Immature natural killer cell (primary cell): ENCODE measurements around the gene NDUFB7. TPM values are rescaled to one million over a fixed set of nuclear protein-coding genes. Genes with fewer than 3 reads are reported as not detected.
"Not testable (repeated sequence)": the region's sequence is repeated elsewhere in the genome, so short reads cannot be mapped to it uniquely, and the experiment has no call there.

Experiments used
- DNase-seq, 3 donors: peaks; one replicate each; pipeline ENCODE4 v3.0.0; 2022; ENCODE audit warnings: mixed read lengths in 1 of 3
- H3K27ac Mint-ChIP-seq, 6 donors: one replicate each; pipeline ENCODE4 v1.8.0; 2020; ENCODE audit warnings: mixed read lengths in 6 of 6, mild to moderate bottlenecking in 5 of 6, inconsistent platforms in 4 of 6, moderate library complexity in 3 of 6
- H3K27me3 Mint-ChIP-seq, 3 donors: one replicate each; pipeline ENCODE4 v1.8.0; 2020 to 2021; ENCODE audit warnings: low read depth in 3 of 3, mild to moderate bottlenecking in 3 of 3, mixed read lengths in 3 of 3, moderate library complexity in 3 of 3, inconsistent platforms in 1 of 3
- H3K36me3 Mint-ChIP-seq, 3 donors: one replicate each; pipeline ENCODE4 v1.8.0; 2020; ENCODE audit warnings: mixed read lengths in 3 of 3, inconsistent platforms in 2 of 3, mild to moderate bottlenecking in 2 of 3
- H3K4me1 Mint-ChIP-seq, 2 donors: one replicate each; pipeline ENCODE4 v1.8.0; 2020; ENCODE audit warnings: inconsistent platforms in 2 of 2, mild to moderate bottlenecking in 2 of 2, mixed read lengths in 2 of 2, moderate library complexity in 1 of 2
- H3K4me3 Mint-ChIP-seq, 5 donors: one replicate each; pipeline ENCODE4 v1.8.0; 2020; ENCODE audit warnings: mild to moderate bottlenecking in 5 of 5, mixed read lengths in 5 of 5, inconsistent platforms in 3 of 5, moderate library complexity in 3 of 5
- H3K9me3 Mint-ChIP-seq, 6 donors: one replicate each; pipeline ENCODE4 v1.8.0; 2020; ENCODE audit warnings: mild to moderate bottlenecking in 6 of 6, mixed read lengths in 6 of 6, inconsistent platforms in 4 of 6, moderate library complexity in 3 of 6
- polyA plus RNA-seq, 3 donors: library from polyadenylated mRNA; unstranded; fragments of 300-500 nt; fragmentation: Illumina TruSeq; gene quantifications; one replicate each; pipeline ENCODE4 v1.2.3, GENCODE V29; 2021

The NDUFB7 gene
- polyA plus RNA-seq, 3 donors from 2014 or later: 400 to 782 (median 502) TPM

DNA sequence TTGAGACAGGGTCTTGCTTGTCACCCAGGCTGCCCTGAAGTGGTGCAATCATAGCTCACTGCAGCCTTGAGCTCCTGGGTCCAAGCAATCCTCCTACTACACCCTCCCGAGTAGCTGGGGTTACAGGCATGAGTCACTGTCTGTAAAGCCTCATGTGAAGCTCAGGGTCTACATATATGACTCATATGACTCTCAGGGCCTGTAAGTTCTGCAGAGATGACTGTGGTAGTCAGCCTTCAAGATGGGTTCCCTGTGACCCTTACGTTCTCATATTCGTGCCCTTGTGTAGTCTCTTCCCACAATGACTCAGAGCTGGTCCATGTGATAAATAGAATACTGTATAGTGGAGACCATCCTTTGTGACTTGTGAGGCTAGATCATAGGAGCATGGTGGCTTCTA, 13.3 kb upstream of the NDUFB7 start:
- not testable (repeated sequence) for DNase-seq, H3K27me3 Mint-ChIP-seq, H3K27ac Mint-ChIP-seq, H3K4me3 Mint-ChIP-seq, H3K9me3 Mint-ChIP-seq, H3K4me1 Mint-ChIP-seq, H3K36me3 Mint-ChIP-seq

DNA sequence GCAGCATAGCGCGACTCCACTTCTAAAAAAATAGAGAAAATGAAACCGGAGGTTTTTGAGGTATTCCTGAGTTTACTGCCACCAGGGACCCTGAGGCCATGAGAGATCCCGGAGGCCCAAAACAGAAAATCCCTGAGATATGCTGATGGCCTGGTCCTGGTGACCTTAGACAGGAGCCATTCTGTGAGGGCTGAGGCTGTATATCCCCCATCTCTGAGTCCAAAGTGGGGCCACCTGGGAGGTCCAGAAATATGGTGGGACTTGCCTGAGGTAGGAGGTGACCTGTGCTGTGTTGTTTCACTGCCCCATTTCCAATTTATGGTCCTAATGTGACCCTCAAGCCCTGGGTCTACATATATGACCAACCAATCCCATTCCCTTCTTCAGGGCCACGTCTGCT, 12.5 kb upstream of the NDUFB7 start:
- not testable (repeated sequence) for H3K4me3 Mint-ChIP-seq, H3K36me3 Mint-ChIP-seq

GRCh38 chr19:14582894-14583340, 11.1 kb upstream of the NDUFB7 start, which contains the start of gene CLEC17A:
Gene CLEC17A (plus strand): TSS chr19:14583084. CDS start chr19:14583161, 77 bp downstream.
- no peak for DNase-seq
- H3K27ac Mint-ChIP-seq: peak within 1 kb of the TSS in 1 of 6 donors; percentile 46

More for the DNA sequence above, 12.5 kb upstream of the NDUFB7 start:
- not testable (repeated sequence) for H3K27me3 Mint-ChIP-seq, H3K9me3 Mint-ChIP-seq, DNase-seq, H3K4me1 Mint-ChIP-seq, H3K27ac Mint-ChIP-seq

DNA sequence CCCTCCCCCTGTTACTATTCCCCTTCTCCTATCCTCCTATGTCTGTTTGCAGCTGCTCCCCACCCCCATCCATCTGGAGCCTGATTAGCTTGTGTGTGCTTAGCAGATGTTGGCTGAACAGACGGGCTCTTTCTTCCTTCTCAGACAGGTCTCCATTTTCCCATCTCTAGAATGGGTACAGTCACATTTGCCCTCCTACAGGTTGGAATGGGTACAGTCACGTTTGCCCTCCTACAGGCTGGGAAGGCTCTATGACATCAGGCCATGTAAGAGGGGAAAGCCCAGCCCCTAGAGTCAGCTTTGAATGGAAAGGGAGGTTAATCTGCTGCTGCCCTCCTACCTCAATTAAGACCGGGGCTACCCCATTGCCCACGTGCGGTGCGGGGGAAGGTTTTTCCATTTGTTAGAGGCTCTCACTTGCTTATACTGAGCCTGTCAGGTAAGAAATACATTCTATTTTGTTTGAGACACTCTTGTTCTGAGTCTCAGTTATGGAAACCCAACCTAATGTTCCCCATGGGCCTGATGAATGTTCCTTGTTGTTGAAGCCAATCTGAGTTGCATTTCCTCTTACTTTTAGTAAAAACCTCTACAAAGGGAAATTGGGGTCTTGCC, 8.9 kb upstream of the NDUFB7 start:
- H3K4me1 Mint-ChIP-seq: no peaks in the 10 kb centered on the region
- no peak for DNase-seq
- peaks cover 0 to 2% (median 0%) of the 10 kb centered on the region in 6 donors for H3K9me3 Mint-ChIP-seq
- no peak overlapping the region for H3K4me3 Mint-ChIP-seq
- no peaks in the 10 kb centered on the region for H3K36me3 Mint-ChIP-seq
- H3K27ac Mint-ChIP-seq: no peak overlapping the region
- peaks cover 0 to 2% (median 0%) of the 10 kb centered on the region in 3 donors for H3K27me3 Mint-ChIP-seq

More at GRCh38 chr19:14582894-14583340, 11.1 kb upstream of the NDUFB7 start, which contains the start of gene CLEC17A:
- Mint-ChIP-seq H3K9me3 (peaks cover 0 to 2% (median 0%) of the 10 kb centered on the region in 6 donors), H3K27me3 (peaks cover 0 to 2% (median 0%) of the 10 kb centered on the region in 3 donors), H3K4me1 (no peaks in the 10 kb centered on the region), H3K4me3 (no peak within 1 kb of the TSS), H3K36me3 (no peaks in the 10 kb centered on the region)

GRCh38 chr19:14577885-14578427, 6.1 kb upstream of the NDUFB7 start:
- no peak overlapping the region for H3K27ac Mint-ChIP-seq
- no peak for DNase-seq
- H3K36me3 Mint-ChIP-seq: no peaks in the 10 kb centered on the region
- no peaks in the 10 kb centered on the region for H3K27me3 Mint-ChIP-seq
- peaks cover 5 to 7% of the 10 kb centered on the region in 2 donors for H3K4me1 Mint-ChIP-seq
- H3K9me3 Mint-ChIP-seq: no peaks in the 10 kb centered on the region
- no peak overlapping the region for H3K4me3 Mint-ChIP-seq

DNA sequence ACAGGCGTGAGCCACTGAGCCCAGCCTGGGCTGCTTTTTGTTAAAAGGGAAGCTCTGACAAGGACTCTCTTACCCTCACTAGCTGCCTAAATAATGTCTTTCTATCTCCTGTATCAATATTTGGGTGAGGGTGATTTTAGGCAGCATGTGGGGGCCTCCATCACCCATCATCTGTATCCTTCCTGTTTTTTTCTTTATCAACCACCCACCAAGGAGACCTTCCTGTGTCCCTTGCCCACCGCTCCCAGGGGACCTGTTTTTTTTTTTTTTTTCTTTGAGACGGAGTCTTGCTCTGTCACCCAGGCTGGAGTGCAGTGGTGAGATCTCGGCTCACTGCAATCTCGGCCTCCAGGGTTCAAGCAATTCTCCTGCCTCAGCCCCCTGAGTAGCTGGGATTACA, 5.4 kb upstream of the NDUFB7 start:
- H3K4me3 Mint-ChIP-seq: no peak overlapping the region
- H3K4me1 Mint-ChIP-seq: peaks cover 5 to 7% of the 10 kb centered on the region in 2 donors
- H3K27me3 Mint-ChIP-seq: no peaks in the 10 kb centered on the region
- no peaks in the 10 kb centered on the region for H3K36me3 Mint-ChIP-seq
- no peak overlapping the region for H3K27ac Mint-ChIP-seq
- no peak for DNase-seq
- no peaks in the 10 kb centered on the region for H3K9me3 Mint-ChIP-seq

- Mint-ChIP-seq H3K27me3 (peaks cover 0 to 3% (median 0%) of the 10 kb centered on the region in 3 donors), H3K4me3 (no peak overlapping the region), H3K27ac (no peak overlapping the region), H3K4me1 (peaks cover 14 to 15% of the 10 kb centered on the region in 2 donors), H3K9me3 (no peaks in the 10 kb centered on the region), H3K36me3 (peaks cover 0 to 4% (median 0%) of the 10 kb centered on the region in 3 donors)
- DNase-seq: no peak
Observed at GRCh38 chr19:14576363-14576762, 4.5 kb upstream of the NDUFB7 start.

- peaks cover 0 to 3% (median 0%) of the 10 kb centered on the region in 3 donors for H3K27me3 Mint-ChIP-seq
- H3K4me3 Mint-ChIP-seq: no peak overlapping the region
- H3K9me3 Mint-ChIP-seq: no peaks in the 10 kb centered on the region
- H3K4me1 Mint-ChIP-seq: peaks cover 15 to 23% of the 10 kb centered on the region in 2 donors
- H3K27ac Mint-ChIP-seq: no peak overlapping the region
- H3K36me3 Mint-ChIP-seq: peaks cover 0 to 5% (median 0%) of the 10 kb centered on the region in 3 donors
- DNase-seq: no peak
Observed at GRCh38 chr19:14575428-14575980, 3.6 kb upstream of the NDUFB7 start.

GRCh38 chr19:14570864-14571527, 870 bp downstream of the NDUFB7 start:
- Mint-ChIP-seq H3K4me1 (peaks cover 49 to 57% of the 10 kb centered on the region in 2 donors), H3K27ac (peak overlapping the region; percentile 45 to 94 (median 88)), H3K27me3 (peaks cover 0 to 8% (median 2%) of the 10 kb centered on the region in 3 donors), H3K36me3 (peaks cover 0 to 7% (median 3%) of the 10 kb centered on the region in 3 donors), H3K4me3 (peak overlapping the region; percentile 93 to 97 (median 96)), H3K9me3 (no peaks in the 10 kb centered on the region)
- DNase-seq: no peak

DNA sequence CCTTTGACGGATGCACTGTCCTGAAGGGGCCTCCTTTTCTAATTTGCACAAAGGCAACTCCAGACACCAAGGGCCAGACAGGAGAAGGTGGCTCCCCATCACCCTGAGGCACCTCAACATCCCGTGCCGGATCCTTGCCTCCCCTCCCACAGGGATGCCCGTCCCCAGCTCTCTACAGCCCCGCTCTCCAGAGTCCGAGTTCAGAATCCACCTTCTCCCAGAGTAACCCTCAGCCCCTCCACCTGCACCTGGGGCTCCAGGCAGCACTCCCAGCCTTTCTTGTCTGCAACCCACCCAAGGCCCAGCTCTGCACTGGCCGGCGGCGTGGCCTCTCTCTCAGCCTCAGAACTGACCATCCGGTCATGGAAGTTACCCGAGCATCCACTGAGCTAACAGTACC, 4.8 kb downstream of the NDUFB7 start:
- peak overlapping the region; percentile 65 to 76 (median 74) for H3K4me3 Mint-ChIP-seq
- H3K36me3 Mint-ChIP-seq: peaks cover 0 to 7% (median 3%) of the 10 kb centered on the region in 3 donors
- peaks cover 66 to 73% of the 10 kb centered on the region in 2 donors for H3K4me1 Mint-ChIP-seq
- DNase-seq: no peak
- no peaks in the 10 kb centered on the region for H3K9me3 Mint-ChIP-seq
- peak overlapping the region; percentile 80 to 92 (median 84) for H3K27ac Mint-ChIP-seq
- H3K27me3 Mint-ChIP-seq: peaks cover 0 to 10% (median 2%) of the 10 kb centered on the region in 3 donors

GRCh38 chr19:14566712-14567077, 5.2 kb downstream of the NDUFB7 start:
- DNase-seq: peak; percentile 36 to 54 (median 46)
- peaks cover 66 to 73% of the 10 kb centered on the region in 2 donors for H3K4me1 Mint-ChIP-seq
- H3K4me3 Mint-ChIP-seq: peak overlapping the region; percentile 65 to 76 (median 74)
- peaks cover 0 to 5% (median 3%) of the 10 kb centered on the region in 3 donors for H3K36me3 Mint-ChIP-seq
- H3K27ac Mint-ChIP-seq: peak overlapping the region; percentile 80 to 92 (median 84)
- H3K9me3 Mint-ChIP-seq: no peaks in the 10 kb centered on the region
- peaks cover 3 to 8% (median 4%) of the 10 kb centered on the region in 3 donors for H3K27me3 Mint-ChIP-seq

GRCh38 chr19:14565765-14566711, 5.8 kb downstream of the NDUFB7 start:
- H3K4me3 Mint-ChIP-seq: peak overlapping the region; percentile 65 to 76 (median 74)
- H3K27ac Mint-ChIP-seq: peak overlapping the region; percentile 80 to 92 (median 88)
- peak in 2 of 3 donors; percentile 47 to 58 for DNase-seq
- H3K9me3 Mint-ChIP-seq: no peaks in the 10 kb centered on the region
- peaks cover 3 to 8% (median 4%) of the 10 kb centered on the region in 3 donors for H3K27me3 Mint-ChIP-seq
- H3K4me1 Mint-ChIP-seq: peaks cover 66 to 70% of the 10 kb centered on the region in 2 donors
- H3K36me3 Mint-ChIP-seq: peaks cover 0 to 3% (median 3%) of the 10 kb centered on the region in 3 donors

DNA sequence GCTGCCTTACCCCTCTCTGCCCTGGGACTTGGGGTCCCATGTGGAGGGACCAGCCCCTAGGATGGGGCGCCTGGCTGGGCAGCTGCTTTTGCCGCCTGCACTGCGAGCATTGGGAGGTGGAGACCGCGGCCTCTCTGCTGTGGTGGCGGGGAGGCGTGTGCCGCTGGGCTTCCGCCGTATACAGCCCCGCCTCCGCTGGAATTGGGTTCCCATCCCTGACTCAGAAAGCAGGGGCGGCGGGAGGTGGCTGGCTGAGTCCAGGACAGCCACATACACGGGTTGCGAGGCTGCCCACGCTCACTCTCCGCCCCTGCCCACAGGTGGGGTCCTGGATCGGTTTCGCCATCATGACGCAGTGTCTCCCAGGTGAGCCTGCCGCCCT, 6.6 kb downstream of the NDUFB7 start:
- H3K36me3 Mint-ChIP-seq: peaks cover 0 to 3% (median 0%) of the 10 kb centered on the region in 3 donors
- H3K4me1 Mint-ChIP-seq: peaks cover 67 to 70% of the 10 kb centered on the region in 2 donors
- H3K27ac Mint-ChIP-seq: peak overlapping the region in 4 of 6 donors; percentile 31 to 76 (median 58)
- no peak for DNase-seq
- H3K4me3 Mint-ChIP-seq: peak overlapping the region in 2 of 5 donors; percentile 42 to 53
- H3K9me3 Mint-ChIP-seq: no peaks in the 10 kb centered on the region
- H3K27me3 Mint-ChIP-seq: peaks cover 3 to 8% (median 4%) of the 10 kb centered on the region in 3 donors
